ENCODE data around the gene JPT2. TPM values are rescaled to one million over a fixed set of nuclear protein-coding genes. Genes with fewer than 3 reads are reported as not detected.
"Not testable (repeated sequence)": the region's sequence is repeated elsewhere in the genome, so short reads cannot be mapped to it uniquely, and the experiment has no call there.

Gene JPT2
- total and polyA plus RNA-seq, 2 experiments from 2014 or later = 9.2 to 52.0 TPM

- 90% methylated on average over 14 of the region's 14 CpGs for WGBS (ENCODE audit: low lambda C conversion rate, missing lambda C conversion rate)
- Histone ChIP-seq H4K20me1 (ENCODE audit: insufficient read depth, poor library complexity, severe bottlenecking) (peaks cover 63% of the 10 kb centered on the region), H3K27me3 (no peaks in the 10 kb centered on the region), H3K79me2 (peaks cover 98% of the 10 kb centered on the region), H3K4me2 (no peak overlapping the region), H3K4me3 (no peak overlapping the region), H2AFZ (no peak overlapping the region), H3K36me3 (replicated peaks; ENCODE audit: insufficient read depth, low read depth) (no peaks in the 10 kb centered on the region), H3K9me2 (replicated peaks; ENCODE audit: insufficient read depth) (no peaks in the 10 kb centered on the region), H3K27ac (no peak overlapping the region), H3K4me1 (ENCODE audit: insufficient read depth) (peaks cover 5% of the 10 kb centered on the region), H3K9me3 (ENCODE audit: low read depth) (no peaks in the 10 kb centered on the region)
- TF ChIP-seq EZH2 (IDR thresholded peaks at IDR 0.05; ENCODE audit: borderline replicate concordance) = no peak
- no peak for TF ChIP-seq EZH2phosphoT487 (IDR thresholded peaks at IDR 0.05; ENCODE audit: low read depth, severe bottlenecking, unreplicated experiment)
- TF ChIP-seq CTCF (IDR thresholded peaks at IDR 0.05; ENCODE audit: poor library complexity) = no peak
- no peak for DNase-seq (ENCODE audit: low spot score)
Measured at GRCh38 chr16:1712791-1713261, 34.7 kb downstream of the JPT2 start.

GRCh38 chr16:1713331-1713730 is 35.3 kb downstream of the JPT2 start:
- 94% methylated on average over 7 of the region's 7 CpGs for WGBS (ENCODE audit: low lambda C conversion rate, missing lambda C conversion rate)
- no peak for TF ChIP-seq CTCF (IDR thresholded peaks at IDR 0.05; ENCODE audit: poor library complexity)
- no peak for TF ChIP-seq EZH2 (IDR thresholded peaks at IDR 0.05; ENCODE audit: borderline replicate concordance)
- no peak for TF ChIP-seq EZH2phosphoT487 (IDR thresholded peaks at IDR 0.05; ENCODE audit: low read depth, severe bottlenecking, unreplicated experiment)
- no peaks in the 10 kb centered on the region for H3K9me3 ChIP-seq (ENCODE audit: low read depth)
- no peak for DNase-seq (ENCODE audit: low spot score)
- H3K27ac ChIP-seq = no peak overlapping the region
- H4K20me1 ChIP-seq (ENCODE audit: insufficient read depth, poor library complexity, severe bottlenecking) = peaks cover 58% of the 10 kb centered on the region
- H3K4me2 ChIP-seq = no peak overlapping the region
- no peaks in the 10 kb centered on the region for H3K36me3 ChIP-seq (replicated peaks; ENCODE audit: insufficient read depth, low read depth)
- H3K27me3 ChIP-seq = no peaks in the 10 kb centered on the region
- peaks cover 98% of the 10 kb centered on the region for H3K79me2 ChIP-seq
- no peaks in the 10 kb centered on the region for H3K9me2 ChIP-seq (replicated peaks; ENCODE audit: insufficient read depth)
- H2AFZ ChIP-seq = no peak overlapping the region
- H3K4me3 ChIP-seq = no peak overlapping the region
- no peaks in the 10 kb centered on the region for H3K4me1 ChIP-seq (ENCODE audit: insufficient read depth)

GRCh38 chr16:1713933-1714332 is 35.9 kb downstream of the JPT2 start:
- H3K27ac ChIP-seq = no peak overlapping the region
- DNase-seq (ENCODE audit: low spot score) = no peak
- H3K4me1 ChIP-seq (ENCODE audit: insufficient read depth) = no peaks in the 10 kb centered on the region
- no peaks in the 10 kb centered on the region for H3K9me3 ChIP-seq (ENCODE audit: low read depth)
- H3K36me3 ChIP-seq (replicated peaks; ENCODE audit: insufficient read depth, low read depth) = no peaks in the 10 kb centered on the region
- no peak for TF ChIP-seq EZH2phosphoT487 (IDR thresholded peaks at IDR 0.05; ENCODE audit: low read depth, severe bottlenecking, unreplicated experiment)
- no peak for TF ChIP-seq EZH2 (IDR thresholded peaks at IDR 0.05; ENCODE audit: borderline replicate concordance)
- TF ChIP-seq CTCF (IDR thresholded peaks at IDR 0.05; ENCODE audit: poor library complexity) = no peak
- no peak overlapping the region for H3K4me2 ChIP-seq
- H3K27me3 ChIP-seq = no peaks in the 10 kb centered on the region
- 79% methylated on average over 14 of the region's 14 CpGs for WGBS (ENCODE audit: low lambda C conversion rate, missing lambda C conversion rate)
- no peak overlapping the region for H3K4me3 ChIP-seq
- peaks cover 98% of the 10 kb centered on the region for H3K79me2 ChIP-seq
- no peak overlapping the region for H2AFZ ChIP-seq
- H3K9me2 ChIP-seq (replicated peaks; ENCODE audit: insufficient read depth) = no peaks in the 10 kb centered on the region
- H4K20me1 ChIP-seq (ENCODE audit: insufficient read depth, poor library complexity, severe bottlenecking) = peaks cover 53% of the 10 kb centered on the region

- no peak overlapping the region for H3K27ac ChIP-seq
- peaks cover 40% of the 10 kb centered on the region for H4K20me1 ChIP-seq (ENCODE audit: insufficient read depth, poor library complexity, severe bottlenecking)
- H3K9me3 ChIP-seq (ENCODE audit: low read depth) = no peaks in the 10 kb centered on the region
- no peak overlapping the region for H2AFZ ChIP-seq
- no peaks in the 10 kb centered on the region for H3K36me3 ChIP-seq (replicated peaks; ENCODE audit: insufficient read depth, low read depth)
- peaks cover 94% of the 10 kb centered on the region for H3K79me2 ChIP-seq
- H3K27me3 ChIP-seq = no peaks in the 10 kb centered on the region
- H3K4me2 ChIP-seq = no peak overlapping the region
- 97% methylated on average over 12 of the region's 12 CpGs for WGBS (ENCODE audit: low lambda C conversion rate, missing lambda C conversion rate)
- no peak overlapping the region for H3K4me3 ChIP-seq
- H3K4me1 ChIP-seq (ENCODE audit: insufficient read depth) = no peaks in the 10 kb centered on the region
- TF ChIP-seq CTCF (IDR thresholded peaks at IDR 0.05; ENCODE audit: poor library complexity) (no peak), EZH2 (IDR thresholded peaks at IDR 0.05; ENCODE audit: borderline replicate concordance) (no peak), EZH2phosphoT487 (IDR thresholded peaks at IDR 0.05; ENCODE audit: low read depth, severe bottlenecking, unreplicated experiment) (no peak)
- no peak for DNase-seq (ENCODE audit: low spot score)
- no peaks in the 10 kb centered on the region for H3K9me2 ChIP-seq (replicated peaks; ENCODE audit: insufficient read depth)
Measured at GRCh38 chr16:1715220-1715619, 37.1 kb downstream of the JPT2 start.

- WGBS (ENCODE audit: low lambda C conversion rate, missing lambda C conversion rate) = 84% methylated on average over 10 of the region's 10 CpGs
- peaks cover 25% of the 10 kb centered on the region for H4K20me1 ChIP-seq (ENCODE audit: insufficient read depth, poor library complexity, severe bottlenecking)
- peaks cover 89% of the 10 kb centered on the region for H3K79me2 ChIP-seq
Measured at GRCh38 chr16:1718236-1718635, 40.2 kb downstream of the JPT2 start.

More at GRCh38 chr16:1718236-1718635, 40.2 kb downstream of the JPT2 start:
- H3K9me2 ChIP-seq (replicated peaks; ENCODE audit: insufficient read depth); H3K4me3 ChIP-seq; H3K36me3 ChIP-seq (replicated peaks; ENCODE audit: insufficient read depth, low read depth); H3K4me2 ChIP-seq; H3K9me3 ChIP-seq (ENCODE audit: low read depth); H3K4me1 ChIP-seq (ENCODE audit: insufficient read depth); H2AFZ ChIP-seq; H3K27ac ChIP-seq; H3K27me3 ChIP-seq; DNase-seq (ENCODE audit: low spot score): not testable (repeated sequence)

Measured in hepatocyte (in vitro differentiated cells).